ENCODE data around the gene TRPM5. TPM values are rescaled to one million over a fixed set of nuclear protein-coding genes. Genes with fewer than 3 reads are reported as not detected.

Gene TRPM5
- total RNA-seq, 4 donors from 2014 or later, result 0.63 TPM; not detected in 3

GRCh38 chr11:2460540-2461252 lies 16.4 kb upstream of the TRPM5 start:
- ATAC-seq (ENCODE audit: low FRiP score), result no peak
- no peak for DNase-seq (ENCODE audit: low spot score)
- no peak for TF ChIP-seq CTCF (IDR thresholded peaks at IDR 0.05)

GRCh38 chr11:2459796-2460531 lies 15.7 kb upstream of the TRPM5 start:
- TF ChIP-seq CTCF (IDR thresholded peaks at IDR 0.05), result no peak
- DNase-seq (ENCODE audit: low spot score), result no peak

DNA sequence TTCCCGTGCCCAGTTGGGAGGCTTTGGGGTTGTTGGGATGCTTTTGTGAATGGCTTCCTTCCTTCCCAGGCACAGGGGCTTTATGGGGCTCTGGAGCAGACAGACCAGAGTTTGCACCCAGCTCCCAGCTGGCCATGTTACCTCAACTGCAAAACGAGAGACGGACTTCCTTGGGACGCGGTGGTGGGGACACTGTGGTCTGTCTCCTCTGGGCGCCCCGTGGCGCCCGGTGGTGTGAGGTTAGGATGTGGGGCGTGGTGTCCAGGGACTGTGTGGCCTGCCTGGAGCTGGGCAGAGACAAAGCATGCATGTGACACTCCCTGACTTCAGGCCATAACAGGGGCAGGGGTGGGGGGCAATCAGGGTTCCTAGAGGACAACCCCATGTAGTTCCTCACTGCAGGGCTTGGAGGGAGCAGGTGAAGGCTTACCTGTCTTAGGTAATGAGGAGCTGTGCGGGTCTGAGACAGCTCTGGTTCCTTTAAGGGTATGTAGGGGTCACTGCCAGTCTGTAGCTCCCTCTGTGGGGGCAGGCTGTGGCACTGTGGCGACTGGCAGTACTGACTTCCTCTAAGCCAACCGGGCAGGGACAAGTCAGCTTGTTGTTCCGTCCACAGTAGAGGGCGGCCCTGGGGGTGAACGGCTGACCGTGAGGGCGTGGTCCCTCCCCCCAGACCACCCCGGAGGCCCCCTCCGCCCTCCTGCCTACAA lies 14.9 kb upstream of the TRPM5 start:
- DNase-seq (ENCODE audit: low spot score) (no peak), ATAC-seq (ENCODE audit: low FRiP score) (no peak)
- no peak for TF ChIP-seq CTCF (IDR thresholded peaks at IDR 0.05)

More at GRCh38 chr11:2459796-2460531, 15.7 kb upstream of the TRPM5 start:
- no peak for ATAC-seq (ENCODE audit: low FRiP score)

DNA sequence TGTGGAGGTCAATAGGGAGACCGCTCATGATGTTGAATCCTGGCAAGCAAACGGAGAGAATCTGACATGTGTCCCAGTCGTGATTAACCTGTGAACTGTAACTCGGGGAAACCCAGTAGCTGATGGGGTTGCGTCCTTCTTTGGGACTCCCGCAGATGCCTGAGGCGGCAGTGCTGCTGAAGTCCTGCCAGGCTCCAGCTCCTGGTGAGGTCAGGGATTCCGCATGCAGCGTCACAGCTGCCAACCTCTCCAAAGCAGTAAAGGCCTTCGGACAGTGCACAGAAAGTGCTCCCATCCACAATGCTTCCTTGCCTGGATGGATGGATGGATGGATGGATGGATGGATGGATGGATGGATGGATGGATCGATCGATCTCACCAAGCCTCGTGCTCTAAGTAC lies 14.0 kb upstream of the TRPM5 start:
- ATAC-seq (ENCODE audit: low FRiP score) (no peak), DNase-seq (ENCODE audit: low spot score) (no peak)
- no peak for TF ChIP-seq CTCF (IDR thresholded peaks at IDR 0.05)

DNA sequence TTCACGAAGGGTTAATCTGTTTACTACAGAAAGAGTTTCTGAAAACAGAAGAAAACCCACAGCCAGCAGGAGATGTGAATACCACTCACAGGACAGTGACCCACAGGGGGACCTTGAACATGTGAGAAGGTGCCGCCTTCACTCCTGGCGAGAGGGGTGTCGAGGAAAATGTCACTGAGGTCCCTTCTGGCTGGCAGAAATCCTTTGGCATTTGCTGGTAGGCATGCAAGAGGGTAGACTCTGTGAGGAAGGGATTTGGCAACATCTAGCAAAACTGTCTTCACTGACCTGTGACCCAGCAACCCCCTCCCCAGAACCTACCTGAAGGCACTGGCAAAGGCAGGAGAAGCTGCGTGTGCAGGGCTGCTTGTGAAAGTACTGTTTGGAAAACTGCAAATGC lies 9.1 kb upstream of the TRPM5 start:
- ATAC-seq (ENCODE audit: low FRiP score) (no peak), DNase-seq (ENCODE audit: low spot score) (no peak)
- TF ChIP-seq CTCF (IDR thresholded peaks at IDR 0.05), result no peak

- DNase-seq (ENCODE audit: low spot score), result no peak
- TF ChIP-seq CTCF (IDR thresholded peaks at IDR 0.05), result no peak
- ATAC-seq (ENCODE audit: low FRiP score), result no peak
These were observed 8.2 kb upstream of the TRPM5 start for GRCh38 chr11:2452321-2453012.
